Nephron (organoid): Measurements from ENCODE around the gene PAN3.
"Not testable (repeated sequence)": the region's sequence is repeated elsewhere in the genome, so short reads cannot be mapped to it uniquely, and the experiment has no call there.

ENCODE experiments used
- H3K27ac Mint-ChIP-seq, 3 experiments: 2 replicates each; pipeline ENCODE4 v1.8.0; 2020; ENCODE audit warnings: mixed read lengths in 3 of 3, mild to moderate bottlenecking in 2 of 3, moderate library complexity in 1 of 3
- H3K27me3 Mint-ChIP-seq: 2 replicates; pipeline ENCODE4 v1.8.0; 2021; ENCODE audit warnings: low read depth, mild to moderate bottlenecking, moderate library complexity, mixed read lengths
- H3K36me3 Mint-ChIP-seq: 2 replicates; pipeline ENCODE4 v1.8.0; 2020; ENCODE audit warnings: low read depth, mixed read lengths
- H3K4me1 Mint-ChIP-seq: 2 replicates; pipeline ENCODE4 v1.8.0; 2020; ENCODE audit warnings: mixed read lengths
- H3K4me3 Mint-ChIP-seq, 3 experiments: 2 replicates each; pipeline ENCODE4 v1.8.0; 2020; ENCODE audit warnings: mild to moderate bottlenecking in 3 of 3, mixed read lengths in 3 of 3, moderate library complexity in 2 of 3
- H3K9me3 Mint-ChIP-seq: 2 replicates; pipeline ENCODE4 v1.8.0; 2020; ENCODE audit warnings: mixed read lengths
- CTCF ChIP-seq, 3 experiments: fragments of 200-600 bp; sonication (generic); IDR thresholded peaks; one replicate each; pipeline ENCODE4 v1.5.0; 2021; ENCODE audit warnings: antibody characterized with exemption in 3 of 3; ENCODE audit not compliant: unreplicated experiment in 3 of 3

Gene PAN3

GRCh38 chr13:28099396-28100149 lies 38.8 kb upstream of the PAN3 start:
- H3K27ac Mint-ChIP-seq: no peak overlapping the region
- H3K36me3 Mint-ChIP-seq: peaks cover 4% of the 10 kb centered on the region
- H3K9me3 Mint-ChIP-seq: peaks cover 12% of the 10 kb centered on the region
- no peaks in the 10 kb centered on the region for H3K4me1 Mint-ChIP-seq
- H3K4me3 Mint-ChIP-seq: peak overlapping the region; percentile 78 to 80 (median 78)
- no peak for TF ChIP-seq CTCF (IDR thresholded peaks at IDR 0.05; ENCODE audit: unreplicated experiment in 3 of 3)
- peaks cover 99% of the 10 kb centered on the region for H3K27me3 Mint-ChIP-seq

DNA sequence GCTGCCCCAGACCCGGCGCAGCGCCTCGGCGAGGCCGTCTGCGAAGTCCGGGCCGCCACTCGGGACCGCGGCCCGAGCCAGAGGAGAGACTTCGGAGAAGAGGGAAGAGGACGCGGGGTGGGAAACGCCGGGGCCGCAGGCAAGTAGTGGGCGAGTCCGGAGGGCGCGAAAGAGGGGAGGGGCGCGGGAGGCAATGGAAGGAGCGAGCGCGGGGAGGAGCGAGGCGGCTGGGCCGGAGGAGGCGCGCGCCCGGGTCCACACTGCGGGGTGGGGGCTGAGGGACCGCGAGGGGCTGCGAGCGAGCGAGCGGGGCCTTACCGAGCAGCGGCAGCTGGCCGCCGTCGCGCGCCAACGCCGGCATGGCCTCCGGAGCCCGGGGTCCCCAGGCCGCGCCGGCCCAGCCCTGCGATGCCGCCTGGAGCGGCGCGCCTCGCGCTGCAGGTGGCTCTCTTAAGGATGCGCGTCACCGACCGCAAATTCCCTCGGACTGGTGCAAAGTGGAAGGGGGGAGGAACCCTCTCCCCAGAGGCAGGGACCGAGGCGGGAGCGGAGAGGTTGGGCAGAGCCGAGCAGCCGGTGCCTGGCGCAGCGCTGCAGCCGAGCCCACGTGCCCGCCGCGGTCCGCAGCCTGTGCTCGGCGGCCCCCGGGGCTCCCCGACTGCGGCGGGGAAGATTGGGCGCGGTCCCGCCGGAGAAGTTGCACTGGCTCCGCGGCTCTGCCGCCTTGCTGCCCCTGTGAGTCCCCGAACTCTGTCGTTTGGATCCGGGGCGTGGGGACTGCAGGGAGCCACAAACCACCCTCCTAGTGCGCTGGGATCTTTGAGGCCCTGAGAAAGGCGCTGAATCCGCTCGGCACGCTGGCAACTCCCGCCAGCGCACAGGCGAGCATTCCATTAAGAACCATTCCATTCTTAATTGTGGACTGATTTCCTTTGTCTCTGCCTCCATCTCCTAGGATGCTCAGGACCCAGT lies 37.9 kb upstream of the PAN3 start, which contains the start of gene FLT3:
Gene FLT3 (minus strand): TSS at position 427 of the 972 bp plus-strand sequence. CDS start 66 bp downstream, at position 361.
- Mint-ChIP-seq H3K27ac (no peak within 1 kb of the TSS), H3K4me3 (peak within 1 kb of the TSS; percentile 78 to 80 (median 78)), H3K4me1 (no peaks in the 10 kb centered on the region), H3K27me3 (peaks cover 96% of the 10 kb centered on the region), H3K36me3 (peaks cover 4% of the 10 kb centered on the region), H3K9me3 (peaks cover 12% of the 10 kb centered on the region)
- no peak for TF ChIP-seq CTCF (IDR thresholded peaks at IDR 0.05; ENCODE audit: unreplicated experiment in 3 of 3)

DNA sequence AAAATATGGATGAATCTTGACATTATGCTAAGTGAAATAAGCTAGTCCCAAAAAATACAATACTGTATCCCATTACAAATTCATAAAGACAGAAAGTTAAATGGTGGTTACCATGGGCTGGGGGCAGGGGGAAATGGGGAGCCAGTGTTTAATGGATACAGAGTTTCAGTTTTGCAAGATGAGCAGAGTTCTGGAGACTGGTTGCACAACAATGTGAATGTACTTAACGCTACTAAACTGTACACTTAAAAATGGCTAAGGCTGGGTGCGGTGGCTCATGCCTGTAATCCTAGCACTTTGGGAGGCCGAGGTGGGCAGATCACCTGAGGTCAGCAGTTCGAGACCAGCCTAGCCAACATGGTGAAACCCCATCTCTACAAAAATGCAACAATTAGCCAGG lies 36.5 kb upstream of the PAN3 start:
- not testable (repeated sequence) for H3K36me3 Mint-ChIP-seq, H3K4me1 Mint-ChIP-seq, H3K27ac Mint-ChIP-seq
- Mint-ChIP-seq H3K27me3 (peaks cover 82% of the 10 kb centered on the region), H3K9me3 (peaks cover 12% of the 10 kb centered on the region), H3K4me3 (peak overlapping the region in 1 of 3 experiments; percentile 15)

GRCh38 chr13:28106976-28107375 lies 31.4 kb upstream of the PAN3 start:
- no peak for TF ChIP-seq CTCF (IDR thresholded peaks at IDR 0.05; ENCODE audit: unreplicated experiment in 3 of 3)
- Mint-ChIP-seq H3K27me3 (peaks cover 40% of the 10 kb centered on the region), H3K4me1 (no peaks in the 10 kb centered on the region), H3K36me3 (no peaks in the 10 kb centered on the region), H3K27ac (no peak overlapping the region), H3K9me3 (no peaks in the 10 kb centered on the region), H3K4me3 (no peak overlapping the region)

DNA sequence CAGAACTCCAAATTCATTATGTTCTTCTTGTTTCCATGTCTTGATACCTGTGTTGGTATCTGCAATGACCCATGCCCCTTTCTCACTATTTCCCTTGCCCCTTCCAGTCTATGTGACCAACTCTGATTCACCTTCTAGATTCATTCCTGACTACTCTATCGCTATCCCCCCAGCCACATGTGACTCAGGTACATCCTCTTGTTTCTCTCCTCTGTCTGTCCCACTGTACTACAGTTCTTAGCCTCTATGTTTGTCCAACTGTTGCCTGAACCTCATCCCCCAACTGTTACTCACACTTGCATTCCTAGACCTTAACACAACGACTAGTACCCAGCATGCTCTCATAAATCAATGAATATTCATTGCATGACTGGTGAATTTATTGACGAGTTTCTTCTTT lies 27.9 kb upstream of the PAN3 start:
- Mint-ChIP-seq H3K27ac (no peak overlapping the region), H3K36me3 (no peaks in the 10 kb centered on the region), H3K4me3 (no peak overlapping the region), H3K4me1 (no peaks in the 10 kb centered on the region), H3K27me3 (peaks cover 9% of the 10 kb centered on the region), H3K9me3 (no peaks in the 10 kb centered on the region)
- TF ChIP-seq CTCF (IDR thresholded peaks at IDR 0.05; ENCODE audit: unreplicated experiment in 3 of 3): no peak

DNA sequence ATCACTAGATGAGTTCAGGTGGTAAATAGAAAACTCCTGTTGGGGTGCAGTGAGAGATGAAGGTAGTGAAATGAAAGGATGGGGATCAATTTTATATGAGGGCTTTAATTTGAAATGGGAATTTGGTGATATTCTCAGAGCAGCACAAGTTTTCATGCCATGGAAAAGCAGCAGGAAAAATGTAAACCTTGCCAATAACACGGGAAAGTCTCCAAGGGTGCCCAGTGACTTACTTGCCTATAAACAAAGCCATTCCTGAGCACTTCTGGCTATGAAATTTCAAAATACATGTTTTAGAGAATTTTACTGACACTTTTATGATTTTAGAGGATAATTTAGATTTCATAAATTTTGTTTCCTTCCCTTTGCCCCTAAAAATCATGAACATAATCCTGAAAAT lies 21.6 kb upstream of the PAN3 start:
- Mint-ChIP-seq H3K4me1 (no peaks in the 10 kb centered on the region), H3K4me3 (no peak overlapping the region), H3K27ac (no peak overlapping the region), H3K27me3 (peaks cover 7% of the 10 kb centered on the region), H3K36me3 (no peaks in the 10 kb centered on the region), H3K9me3 (no peaks in the 10 kb centered on the region)
- TF ChIP-seq CTCF (IDR thresholded peaks at IDR 0.05; ENCODE audit: unreplicated experiment in 3 of 3): no peak
